AG08395 (cell line): Measurements from ENCODE around the gene PCBP2.
"Not testable (repeated sequence)": the region's sequence is repeated elsewhere in the genome, so short reads cannot be mapped to it uniquely, and the experiment has no call there.

Experiments
- DNase-seq: peaks from one replicate; pipeline ENCODE4 v3.0.0; 2012; ENCODE audit warnings: mixed read lengths, low spot score

Gene PCBP2

DNA sequence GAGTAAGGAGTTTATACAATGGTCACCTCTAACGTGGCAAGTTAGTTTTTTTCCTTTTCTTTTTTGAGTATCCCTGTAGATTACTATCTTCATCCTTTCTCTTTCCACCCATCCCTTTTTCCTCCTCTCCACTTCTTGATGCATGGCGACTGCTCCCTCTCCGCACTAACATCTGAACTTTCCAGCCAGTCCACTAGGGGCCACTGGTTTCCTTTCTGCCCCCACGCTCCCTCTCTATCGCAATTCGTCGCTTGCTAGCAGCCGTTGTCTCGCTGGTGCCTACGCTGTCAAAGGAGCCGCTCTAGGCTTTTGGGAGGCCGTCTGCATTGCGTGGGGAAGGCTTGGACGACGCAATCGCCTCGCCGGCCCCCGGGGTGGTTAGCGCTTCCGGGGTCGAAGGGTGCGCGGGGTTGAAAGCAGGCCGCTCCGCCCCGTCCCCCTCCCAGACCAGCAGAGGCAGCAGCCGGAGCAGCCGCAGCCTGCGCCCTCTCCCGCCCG, at the start of gene PCBP2:
Gene PCBP2 (plus strand): TSS at position 442 of the 498 bp plus-strand sequence. CDS start 2,699 bp downstream, outside the sequence.
- peak; percentile 98 for DNase-seq

GRCh38 chr12:53402351-53402750, 49.6 kb upstream of the PCBP2 start:
- DNase-seq, result not testable (repeated sequence)

DNA sequence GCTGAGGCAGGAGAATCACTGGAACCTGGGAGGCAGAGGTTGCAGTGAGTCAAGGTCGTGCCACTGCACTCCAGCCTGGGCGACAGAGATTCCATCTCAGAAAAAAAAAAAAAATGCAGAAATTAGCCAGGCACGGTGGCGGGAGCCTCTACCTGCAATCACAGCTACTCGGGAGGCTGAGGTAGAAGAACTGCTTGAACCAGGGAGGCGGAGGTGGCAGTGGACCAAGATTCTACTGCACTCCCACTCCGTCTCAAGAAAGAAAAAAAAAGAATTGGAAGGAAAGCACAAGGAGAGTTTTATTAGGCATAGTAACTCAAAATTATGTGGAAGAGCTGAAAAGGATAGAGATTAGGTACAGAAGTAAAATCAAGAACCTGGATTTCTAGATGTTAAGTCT, 49.0 kb upstream of the PCBP2 start:
- no peak for DNase-seq

DNA sequence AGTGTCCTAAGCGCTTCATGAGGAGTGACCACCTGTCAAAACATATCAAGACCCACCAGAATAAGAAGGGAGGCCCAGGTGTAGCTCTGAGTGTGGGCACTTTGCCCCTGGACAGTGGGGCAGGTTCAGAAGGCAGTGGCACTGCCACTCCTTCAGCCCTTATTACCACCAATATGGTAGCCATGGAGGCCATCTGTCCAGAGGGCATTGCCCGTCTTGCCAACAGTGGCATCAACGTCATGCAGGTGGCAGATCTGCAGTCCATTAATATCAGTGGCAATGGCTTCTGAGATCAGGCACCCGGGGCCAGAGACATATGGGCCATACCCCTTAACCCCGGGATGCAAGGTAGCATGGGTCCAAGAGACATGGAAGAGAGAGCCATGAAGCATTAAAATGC, 41.0 kb upstream of the PCBP2 start:
- DNase-seq, result no peak

DNA sequence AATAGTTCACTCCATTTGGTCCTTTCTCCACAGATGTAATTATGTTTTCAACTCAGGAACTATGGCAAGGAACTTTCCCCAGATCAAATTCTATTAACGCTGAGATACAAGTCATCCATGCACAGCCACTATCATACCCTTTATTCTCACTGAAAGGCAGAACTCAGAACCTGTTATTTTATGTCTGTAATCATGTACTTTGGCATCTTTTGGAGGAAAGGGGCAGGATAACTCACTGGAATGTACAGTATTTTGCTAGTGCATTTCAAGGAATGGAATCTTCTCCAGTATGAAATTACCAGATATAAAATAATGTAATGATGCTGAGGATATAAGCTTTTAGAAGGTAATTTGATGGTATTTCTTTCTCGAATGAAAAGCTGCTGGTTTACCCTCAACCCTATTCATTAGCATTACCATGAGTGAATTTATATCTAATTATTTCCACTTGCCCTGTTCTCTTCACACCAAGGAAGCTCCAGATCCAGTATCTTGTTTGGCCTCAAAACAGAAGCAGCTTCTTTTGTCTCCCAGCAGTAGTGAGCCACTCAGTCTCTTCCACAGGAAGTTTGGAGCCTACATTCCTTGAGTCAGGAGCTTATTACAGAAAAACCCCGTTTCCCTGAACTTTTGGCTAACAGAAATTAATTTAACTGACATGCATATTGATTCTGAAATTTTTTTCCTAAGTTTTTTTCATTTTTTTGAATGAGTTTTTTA, 38.3 kb upstream of the PCBP2 start:
- DNase-seq, result no peak

- no peak for DNase-seq
Observed at GRCh38 chr12:53414756-53415417, 37.0 kb upstream of the PCBP2 start.

DNA sequence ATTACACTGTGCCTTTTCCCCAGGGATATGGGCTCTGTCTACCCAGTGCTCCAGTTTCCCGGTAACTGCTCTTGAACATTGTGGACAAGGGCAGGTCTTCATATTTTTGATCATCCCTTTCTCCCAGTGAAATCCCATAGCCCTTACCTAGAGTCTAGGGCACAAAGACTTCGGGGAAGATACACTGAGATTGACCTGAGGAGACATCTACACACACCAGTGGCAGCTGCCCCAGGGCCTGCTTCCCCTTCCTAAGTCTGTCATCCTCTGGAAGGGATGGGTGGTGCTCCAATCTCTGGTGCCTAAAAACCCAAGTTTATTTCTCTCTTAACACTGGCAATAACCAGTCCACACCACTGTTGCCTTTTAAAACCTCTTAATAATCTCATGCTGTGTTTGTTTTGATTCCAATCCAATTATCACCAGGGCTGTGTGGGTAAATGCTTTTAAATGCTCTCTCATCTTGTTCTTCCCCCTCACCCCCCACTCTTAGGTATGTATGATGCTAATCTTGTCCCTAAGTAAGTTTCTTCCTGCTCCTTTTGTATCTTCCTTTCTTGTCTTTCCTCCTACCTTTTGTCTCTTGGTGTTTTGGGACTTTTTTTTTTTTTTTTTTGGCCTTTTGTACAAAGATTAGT, 36.0 kb upstream of the PCBP2 start:
- not testable (repeated sequence) for DNase-seq

GRCh38 chr12:53417291-53417816, 34.5 kb upstream of the PCBP2 start:
- not testable (repeated sequence) for DNase-seq

DNA sequence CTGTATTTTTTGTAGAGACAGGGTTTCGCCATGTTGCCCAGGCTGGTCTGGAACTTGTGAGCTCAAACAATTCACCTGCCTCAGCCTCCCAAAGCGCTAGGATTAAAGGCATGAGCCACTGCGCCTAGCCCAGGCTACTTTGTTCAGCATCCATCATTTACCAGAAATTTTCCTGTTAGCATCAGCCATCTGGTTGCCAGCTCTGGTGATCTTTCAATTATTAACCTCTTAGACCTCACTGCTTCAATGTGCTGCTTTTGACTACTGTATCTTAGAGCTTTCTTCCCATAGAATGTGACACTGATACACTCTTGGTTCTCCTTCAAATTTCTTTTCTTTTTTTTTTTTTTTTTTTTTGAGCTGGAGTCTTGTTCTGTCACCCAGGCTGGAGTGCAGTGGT, 33.7 kb upstream of the PCBP2 start:
- no peak for DNase-seq

GRCh38 chr12:53419756-53420155, 32.1 kb upstream of the PCBP2 start:
- no peak for DNase-seq

DNA sequence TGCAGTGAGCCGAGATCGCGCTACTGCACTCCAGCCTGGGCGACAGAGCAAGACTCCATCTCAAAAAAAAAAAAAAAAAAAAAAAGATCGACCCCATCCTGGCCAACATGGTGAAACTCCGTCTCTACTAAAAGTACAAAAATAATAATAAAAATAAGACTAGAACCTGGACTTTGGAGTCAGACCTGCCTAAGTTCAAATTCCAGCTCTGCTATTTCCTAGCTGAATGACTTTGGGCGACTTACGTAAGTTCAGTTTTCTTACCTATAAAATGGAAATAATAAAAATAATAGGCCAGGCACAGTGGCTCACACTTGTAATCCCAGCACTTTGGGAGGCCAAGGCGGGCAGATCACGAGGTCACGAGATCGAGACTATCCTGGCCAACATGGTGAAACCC, 29.7 kb upstream of the PCBP2 start:
- DNase-seq, result not testable (repeated sequence)

DNA sequence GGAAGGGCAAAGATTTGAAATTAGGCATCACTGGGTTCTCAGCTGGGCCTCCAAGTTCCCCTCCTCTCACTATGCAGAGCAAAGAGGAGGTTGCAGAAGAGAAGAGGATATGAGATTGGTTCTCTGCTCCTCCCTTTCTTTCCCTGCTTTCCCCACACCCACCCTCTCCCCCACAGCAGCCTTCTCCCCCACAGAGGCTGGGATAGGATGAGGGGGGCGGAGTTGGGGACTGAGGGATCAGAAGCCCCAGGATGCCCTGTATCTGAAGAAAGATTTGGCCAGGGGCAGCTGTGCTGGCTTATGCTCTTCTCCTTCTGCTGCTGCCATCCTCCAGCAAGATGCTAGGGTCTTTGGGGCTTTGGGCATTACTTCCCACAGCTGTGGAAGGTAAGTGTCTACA, 28.3 kb upstream of the PCBP2 start, which contains the start of gene AMHR2:
Gene AMHR2 (plus strand): TSS at position 259 of the 400 bp plus-strand sequence. CDS start 80 bp downstream, at position 339.
- DNase-seq, result no peak

- no peak for DNase-seq
Observed at GRCh38 chr12:53424626-53425514, 27.0 kb upstream of the PCBP2 start.

DNA sequence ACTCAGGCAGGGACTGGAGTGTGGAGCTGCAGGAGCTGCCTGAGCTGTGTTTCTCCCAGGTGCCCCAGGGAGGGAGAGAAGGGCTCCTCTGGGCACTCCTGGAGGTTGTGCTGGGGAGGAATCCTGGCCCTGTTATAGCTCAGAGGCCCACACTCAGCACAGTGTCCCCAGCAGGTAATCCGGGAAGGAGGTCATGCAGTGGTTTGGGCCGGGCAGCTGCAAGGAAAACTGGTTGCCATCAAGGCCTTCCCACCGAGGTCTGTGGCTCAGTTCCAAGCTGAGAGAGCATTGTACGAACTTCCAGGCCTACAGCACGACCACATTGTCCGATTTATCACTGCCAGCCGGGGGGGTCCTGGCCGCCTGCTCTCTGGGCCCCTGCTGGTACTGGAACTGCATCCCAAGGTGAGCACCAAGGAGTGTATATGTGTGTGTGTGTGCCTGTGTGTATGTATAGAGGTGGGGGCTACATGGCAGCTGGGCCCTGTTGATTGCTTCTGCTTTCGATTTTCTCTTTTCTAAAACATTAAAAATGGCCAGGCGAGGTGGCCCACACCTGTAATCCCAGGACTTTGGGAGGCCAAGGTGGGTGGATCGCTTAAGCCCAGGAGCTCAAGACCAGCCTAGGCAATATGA, 26.3 kb upstream of the PCBP2 start:
- no peak for DNase-seq

DNA sequence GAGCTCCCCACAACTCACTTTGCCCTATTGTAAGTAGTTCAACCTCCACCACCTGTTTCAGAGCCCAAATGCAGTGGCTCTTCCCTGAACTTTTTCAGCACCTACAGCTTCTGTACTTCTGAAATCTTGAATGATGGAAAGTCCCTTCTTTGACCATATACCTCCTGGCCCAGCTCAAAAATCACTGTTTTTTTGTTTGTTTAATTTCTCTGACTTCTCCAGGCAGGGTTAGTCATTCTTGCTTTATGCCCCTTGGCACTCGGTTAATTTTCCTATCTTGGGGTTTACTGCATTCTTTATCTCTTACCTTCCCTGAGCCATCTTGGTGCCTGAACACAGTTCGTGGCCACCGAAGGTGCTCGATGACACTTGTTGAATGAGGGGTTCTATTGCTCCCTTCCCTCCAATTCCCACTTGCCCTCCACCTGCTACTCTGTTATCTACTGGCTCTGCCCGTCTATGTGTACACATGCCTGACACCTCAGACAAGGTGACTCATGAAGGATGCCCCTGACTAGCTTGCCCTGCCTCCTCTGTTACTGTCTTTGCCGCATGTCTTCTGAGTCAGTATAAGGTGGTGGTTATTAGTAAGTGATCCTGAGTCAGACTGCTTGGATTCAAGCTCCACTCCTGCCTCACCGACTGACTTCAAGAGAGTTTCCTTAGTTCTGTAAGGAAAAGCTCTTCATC, 23.9 kb upstream of the PCBP2 start:
- peak; percentile 85 for DNase-seq

GRCh38 chr12:53428741-53429140, 23.2 kb upstream of the PCBP2 start:
- no peak for DNase-seq

DNA sequence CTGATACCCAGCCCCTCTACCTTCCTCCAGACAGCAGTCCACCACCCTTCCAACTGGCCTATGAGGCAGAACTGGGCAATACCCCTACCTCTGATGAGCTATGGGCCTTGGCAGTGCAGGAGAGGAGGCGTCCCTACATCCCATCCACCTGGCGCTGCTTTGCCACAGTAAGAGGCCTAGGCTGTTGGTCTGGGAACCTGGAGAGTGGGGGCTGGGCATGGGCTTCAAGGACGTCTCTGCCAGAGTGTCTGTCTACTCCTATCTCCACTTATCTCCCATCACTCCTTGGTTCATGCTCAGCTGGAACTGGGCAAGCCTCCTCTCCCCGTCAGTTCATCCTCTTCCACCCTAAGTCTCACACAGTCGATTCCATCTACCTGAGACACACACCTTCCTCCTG, 21.8 kb upstream of the PCBP2 start:
- DNase-seq, result no peak

- no peak for DNase-seq
Observed at GRCh38 chr12:53431187-53431586, 20.7 kb upstream of the PCBP2 start.

DNA sequence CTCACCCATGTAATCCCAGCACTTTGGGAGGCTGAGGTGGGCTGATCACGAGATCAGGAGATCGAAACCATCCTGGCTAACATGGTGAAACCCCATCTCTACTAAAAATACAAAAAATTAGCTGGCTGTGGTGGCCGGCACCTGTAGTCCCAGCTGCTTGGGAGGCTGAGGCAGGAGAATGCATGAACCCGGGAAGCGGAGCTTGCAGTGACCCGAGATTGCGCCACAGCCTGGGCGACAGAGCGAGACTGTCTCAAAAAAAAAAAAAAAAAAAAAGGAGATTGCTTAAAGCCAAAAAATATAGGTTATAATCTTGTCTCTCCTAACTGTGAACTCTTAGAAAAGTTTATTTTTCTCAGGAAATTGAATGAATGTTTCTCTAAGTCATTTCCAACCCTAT, 16.6 kb upstream of the PCBP2 start:
- not testable (repeated sequence) for DNase-seq

GRCh38 chr12:53439582-53439981, 12.3 kb upstream of the PCBP2 start:
- not testable (repeated sequence) for DNase-seq
